ENCODE measurements around the gene FCHO1. TPM values are rescaled to one million over a fixed set of nuclear protein-coding genes. Genes with fewer than 3 reads are reported as not detected.

Gene FCHO1
- total and polyA plus RNA-seq, 10 of the 15 experiments (the other 5 are each of a cell fraction or from before 2014, with no cell fraction given), result 0.14 to 45.8 (median 15.8) TPM

GRCh38 chr19:17726136-17726741 lies 25.0 kb upstream of the FCHO1 start:
- Histone ChIP-seq H3K9ac (ENCODE audit: control insufficient read depth, insufficient read depth, low read length) (no peak overlapping the region), H3K4me3 (no peak overlapping the region), H3K4me1 (ENCODE audit: control insufficient read depth, insufficient read depth, low read length) (peaks cover 9% of the 10 kb centered on the region), H3K79me2 (ENCODE audit: control insufficient read depth, insufficient read depth, low read length) (peaks cover 7% of the 10 kb centered on the region), H3K9me3 (replicated peaks; ENCODE audit: control insufficient read depth, insufficient read depth, low read length) (no peaks in the 10 kb centered on the region; the same call in 2 of the 3 replicates), H4K20me1 (ENCODE audit: control insufficient read depth, insufficient read depth) (0 out of 2 replicates have a peak, but pooled peaks cover 2% of the 10 kb centered on the region), H3K36me3 (ENCODE audit: control insufficient read depth in 2 of 2, insufficient read depth in 2 of 2, low read length in 1 of 2) (peaks cover 15 to 32% of the 10 kb centered on the region in 2 experiments; a peak in 3 of 4 replicates), H2AFZ (ENCODE audit: control insufficient read depth, low read depth, low read length) (no peak overlapping the region), H3K27ac (ENCODE audit: control insufficient read depth, insufficient read depth) (no peak overlapping the region), H3K4me2 (ENCODE audit: control insufficient read depth, insufficient read depth) (no peak overlapping the region), H3K27me3 (replicated peaks in 1 of 2; ENCODE audit: control insufficient read depth in 2 of 2, insufficient read depth in 2 of 2, low read length in 1 of 2) (no peaks in the 10 kb centered on the region)
- CTCF ChIA-PET, result interaction anchor here (0.8 to 1.7 kb wide), 2 partner anchors 28 to 41 kb away, joined by 3 to 4 read pairs; no protein-coding TSS in a partner anchor
- SMC1A ChIA-PET (ENCODE audit: uncharacterized antibody, unreplicated experiment), result interaction anchor here (1.2 kb wide), 1 partner anchor 28 kb away, joined by 3 read pairs; no protein-coding TSS in a partner anchor
- BruUV-seq (replicated peaks), result no TSS peak
- RAD21 ChIA-PET (ENCODE audit: unreplicated experiment), result interaction anchor here (0.6 to 1.6 kb wide), 3 partner anchors 28 to 43 kb away, joined by 3 to 9 read pairs (median 3); no protein-coding TSS in a partner anchor
- no peak for ATAC-seq
- no peak for FAIRE-seq
- 96% methylated on average over 44 of the region's 59 CpGs for WGBS (ENCODE audit: insufficient coverage, insufficient replicate concordance, low lambda C conversion rate, missing lambda C conversion rate)
- in situ Hi-C loops (cut with MboI) (no loop called here), intact Hi-C loops (cut with micrococcal nuclease; ENCODE audit: unreplicated experiment) (no loop called here)
- no peak for DNase-seq (ENCODE audit: low read depth, low spot score)
- no peak for TF ChIP-seq SUZ12 (IDR thresholded peaks at IDR 0.05; ENCODE audit: unreplicated experiment)
- TF ChIP-seq CBX5 (IDR thresholded peaks at IDR 0.05; ENCODE audit: low read depth), result no peak
- TF ChIP-seq MEF2A (IDR thresholded peaks at IDR 0.05; ENCODE audit: insufficient read depth, low read depth, low read length), result no peak
- no peak for TF ChIP-seq ZNF384 (IDR thresholded peaks at IDR 0.05; ENCODE audit: borderline replicate concordance, low read depth, low read length)
- no peak for TF ChIP-seq TBL1XR1 (IDR thresholded peaks at IDR 0.05; ENCODE audit: low read depth, low read length)
- TF ChIP-seq TCF12 (IDR thresholded peaks at IDR 0.05; ENCODE audit: low read depth, low read length), result no peak
- POLR2A ChIA-PET, result interaction anchor here (1.5 kb wide), 1 partner anchor 12 kb away, joined by 4 read pairs; no protein-coding TSS in a partner anchor

Measured in GM12878 (cell line).